ENCODE results near the gene PAPOLA. TPM values are rescaled to one million over a fixed set of nuclear protein-coding genes. Genes with fewer than 3 reads are reported as not detected.
"Not testable (repeated sequence)": the region's sequence is repeated elsewhere in the genome, so short reads cannot be mapped to it uniquely, and the experiment has no call there.

Gene PAPOLA
- total RNA-seq, result 62.7 TPM

GRCh38 chr14:96501740-96502620 lies at the start of gene PAPOLA:
Gene PAPOLA, plus strand, starts transcription at chr14:96502382. Its CDS starts 211 bp downstream, at chr14:96502593.
- DNase-seq (ENCODE audit: low spot score) (peak; percentile 97), ATAC-seq (peak; percentile 92)

GRCh38 chr14:96452684-96453083 lies 49.5 kb upstream of the PAPOLA start:
- DNase-seq (ENCODE audit: low spot score) (no peak), ATAC-seq (no peak)

- ATAC-seq (no peak), DNase-seq (ENCODE audit: low spot score) (no peak)
Observed at GRCh38 chr14:96455588-96455987, 46.6 kb upstream of the PAPOLA start.

GRCh38 chr14:96459851-96460250 lies 42.3 kb upstream of the PAPOLA start:
- DNase-seq (ENCODE audit: low spot score), result no peak
- ATAC-seq, result no peak

GRCh38 chr14:96461950-96462798 lies 40.0 kb upstream of the PAPOLA start:
- DNase-seq (ENCODE audit: low spot score) (peak; percentile 61), ATAC-seq (peak; percentile 83)

- ATAC-seq (no peak), DNase-seq (ENCODE audit: low spot score) (no peak)
Observed at GRCh38 chr14:96464136-96464535, 38.0 kb upstream of the PAPOLA start.

GRCh38 chr14:96466918-96467317 lies 35.3 kb upstream of the PAPOLA start:
- no peak for DNase-seq (ENCODE audit: low spot score)
- ATAC-seq, result peak; percentile 17

GRCh38 chr14:96470331-96470730 lies 31.9 kb upstream of the PAPOLA start:
- DNase-seq (ENCODE audit: low spot score) (peak; percentile 48), ATAC-seq (peak; percentile 75)

- not testable (repeated sequence) for ATAC-seq
Observed at GRCh38 chr14:96470967-96471366, 31.2 kb upstream of the PAPOLA start.

GRCh38 chr14:96478119-96478518 lies 24.1 kb upstream of the PAPOLA start:
- DNase-seq (ENCODE audit: low spot score) (no peak), ATAC-seq (no peak)

More at GRCh38 chr14:96470967-96471366, 31.2 kb upstream of the PAPOLA start:
- DNase-seq (ENCODE audit: low spot score), result not testable (repeated sequence)

- ATAC-seq, result no peak
Observed at GRCh38 chr14:96479435-96480146, 22.6 kb upstream of the PAPOLA start.

GRCh38 chr14:96481731-96482314 lies 20.4 kb upstream of the PAPOLA start:
- no peak for DNase-seq (ENCODE audit: low spot score)
- no peak for ATAC-seq

More at GRCh38 chr14:96479435-96480146, 22.6 kb upstream of the PAPOLA start:
- no peak for DNase-seq (ENCODE audit: low spot score)

- ATAC-seq (no peak), DNase-seq (ENCODE audit: low spot score) (no peak)
Observed at GRCh38 chr14:96482986-96483385, 19.2 kb upstream of the PAPOLA start.

GRCh38 chr14:96484399-96484798 lies 17.8 kb upstream of the PAPOLA start:
- DNase-seq (ENCODE audit: low spot score) (no peak), ATAC-seq (no peak)

- DNase-seq (ENCODE audit: low spot score) (no peak), ATAC-seq (no peak)
Observed at GRCh38 chr14:96486705-96487104, 15.5 kb upstream of the PAPOLA start.

GRCh38 chr14:96489327-96489726 lies 12.9 kb upstream of the PAPOLA start:
- DNase-seq (ENCODE audit: low spot score) (no peak), ATAC-seq (no peak)

- DNase-seq (ENCODE audit: low spot score) (no peak), ATAC-seq (no peak)
Observed at GRCh38 chr14:96493178-96493577, 9.0 kb upstream of the PAPOLA start.

GRCh38 chr14:96494331-96494730 lies 7.9 kb upstream of the PAPOLA start:
- DNase-seq (ENCODE audit: low spot score) (no peak), ATAC-seq (no peak)

GRCh38 chr14:96497087-96497486 lies 5.1 kb upstream of the PAPOLA start:
- DNase-seq (ENCODE audit: low spot score) (no peak), ATAC-seq (no peak)

- DNase-seq (ENCODE audit: low spot score) (no peak), ATAC-seq (no peak)
Observed at GRCh38 chr14:96497586-96497985, 4.6 kb upstream of the PAPOLA start.

Measured in left lobe of liver (tissue), 2 donors.